Choroid plexus epithelial cell (primary cell): Measurements from ENCODE around the gene PRKG2.

Experiments used
- DNase-seq: peaks from one replicate; pipeline ENCODE4 v3.0.0-alpha.2; 2010; ENCODE audit warnings: low read depth
- H3K4me3 ChIP-seq: 2 replicates; pipeline ENCODE4 v1.5.1; 2011; ENCODE audit warnings: low read depth, mild to moderate bottlenecking, control low read depth, low read length, moderate library complexity
- TF ChIP-seq, protein P1 (sequence below): conservative IDR thresholded peaks from 2 replicates; pipeline ENCODE4 v1.5.1; 2011; ENCODE audit warnings: low read depth, mild to moderate bottlenecking, control low read depth, inconsistent platforms, low read length, moderate library complexity

PRKG2 gene, protein sequence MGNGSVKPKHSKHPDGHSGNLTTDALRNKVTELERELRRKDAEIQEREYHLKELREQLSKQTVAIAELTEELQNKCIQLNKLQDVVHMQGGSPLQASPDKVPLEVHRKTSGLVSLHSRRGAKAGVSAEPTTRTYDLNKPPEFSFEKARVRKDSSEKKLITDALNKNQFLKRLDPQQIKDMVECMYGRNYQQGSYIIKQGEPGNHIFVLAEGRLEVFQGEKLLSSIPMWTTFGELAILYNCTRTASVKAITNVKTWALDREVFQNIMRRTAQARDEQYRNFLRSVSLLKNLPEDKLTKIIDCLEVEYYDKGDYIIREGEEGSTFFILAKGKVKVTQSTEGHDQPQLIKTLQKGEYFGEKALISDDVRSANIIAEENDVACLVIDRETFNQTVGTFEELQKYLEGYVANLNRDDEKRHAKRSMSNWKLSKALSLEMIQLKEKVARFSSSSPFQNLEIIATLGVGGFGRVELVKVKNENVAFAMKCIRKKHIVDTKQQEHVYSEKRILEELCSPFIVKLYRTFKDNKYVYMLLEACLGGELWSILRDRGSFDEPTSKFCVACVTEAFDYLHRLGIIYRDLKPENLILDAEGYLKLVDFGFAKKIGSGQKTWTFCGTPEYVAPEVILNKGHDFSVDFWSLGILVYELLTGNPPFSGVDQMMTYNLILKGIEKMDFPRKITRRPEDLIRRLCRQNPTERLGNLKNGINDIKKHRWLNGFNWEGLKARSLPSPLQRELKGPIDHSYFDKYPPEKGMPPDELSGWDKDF

DNA sequence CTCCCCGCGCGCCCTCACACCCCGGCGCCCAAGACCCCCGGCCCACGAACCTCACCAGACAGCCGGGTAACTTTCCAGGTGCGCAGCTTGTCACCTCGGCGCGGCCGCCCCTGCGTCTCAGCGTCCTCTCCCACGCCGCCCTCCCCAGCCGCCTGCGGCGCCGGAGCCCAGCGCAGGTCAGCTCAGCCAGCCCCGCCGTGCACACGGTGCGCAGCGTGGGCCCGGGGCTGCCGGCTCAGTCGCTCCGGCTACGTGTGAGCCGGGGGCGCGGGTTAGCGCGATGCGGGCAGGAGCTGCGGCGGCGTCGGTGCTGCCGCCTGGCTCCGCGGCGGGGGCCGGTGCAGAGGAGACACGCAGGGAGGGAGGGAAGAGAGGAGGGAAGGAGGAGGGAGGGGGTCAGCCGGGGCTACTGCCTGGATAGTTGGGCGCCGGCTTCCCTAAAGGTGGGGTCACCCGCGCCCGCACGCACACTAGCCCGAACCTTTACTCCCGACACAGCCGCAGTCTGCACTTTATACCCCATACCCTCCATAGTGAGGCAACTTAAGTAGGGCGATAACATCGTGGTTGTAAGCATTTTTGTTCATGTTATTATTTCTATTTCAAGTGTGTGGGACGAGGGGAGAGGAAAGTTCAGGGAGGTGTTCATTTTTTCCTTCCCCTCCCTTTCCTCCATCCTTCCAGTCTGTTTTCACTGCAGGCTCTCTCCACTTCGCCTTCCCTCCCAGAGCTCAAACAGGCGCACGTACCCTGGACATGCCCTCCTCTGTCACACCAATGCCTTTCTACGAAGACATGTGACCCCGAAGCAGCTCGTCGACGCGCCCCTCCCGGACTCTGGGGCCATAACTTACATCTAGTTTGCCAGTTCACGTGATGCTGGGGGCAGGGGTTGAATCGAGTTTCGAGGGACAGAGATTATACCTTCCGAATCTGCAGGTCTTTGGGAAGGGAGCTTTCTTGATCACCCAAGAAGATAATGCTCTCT lies at the start of gene PRKG2:
Gene PRKG2 (minus strand): TSS at position 342 of the 988 bp plus-strand sequence. CDS start 10,175 bp downstream, outside the sequence.
- peak; percentile 73 for DNase-seq
- TF ChIP-seq, protein P1, sequence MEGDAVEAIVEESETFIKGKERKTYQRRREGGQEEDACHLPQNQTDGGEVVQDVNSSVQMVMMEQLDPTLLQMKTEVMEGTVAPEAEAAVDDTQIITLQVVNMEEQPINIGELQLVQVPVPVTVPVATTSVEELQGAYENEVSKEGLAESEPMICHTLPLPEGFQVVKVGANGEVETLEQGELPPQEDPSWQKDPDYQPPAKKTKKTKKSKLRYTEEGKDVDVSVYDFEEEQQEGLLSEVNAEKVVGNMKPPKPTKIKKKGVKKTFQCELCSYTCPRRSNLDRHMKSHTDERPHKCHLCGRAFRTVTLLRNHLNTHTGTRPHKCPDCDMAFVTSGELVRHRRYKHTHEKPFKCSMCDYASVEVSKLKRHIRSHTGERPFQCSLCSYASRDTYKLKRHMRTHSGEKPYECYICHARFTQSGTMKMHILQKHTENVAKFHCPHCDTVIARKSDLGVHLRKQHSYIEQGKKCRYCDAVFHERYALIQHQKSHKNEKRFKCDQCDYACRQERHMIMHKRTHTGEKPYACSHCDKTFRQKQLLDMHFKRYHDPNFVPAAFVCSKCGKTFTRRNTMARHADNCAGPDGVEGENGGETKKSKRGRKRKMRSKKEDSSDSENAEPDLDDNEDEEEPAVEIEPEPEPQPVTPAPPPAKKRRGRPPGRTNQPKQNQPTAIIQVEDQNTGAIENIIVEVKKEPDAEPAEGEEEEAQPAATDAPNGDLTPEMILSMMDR, result no peak
- H3K4me3 ChIP-seq, result peak within 1 kb of the TSS; percentile 76

DNA sequence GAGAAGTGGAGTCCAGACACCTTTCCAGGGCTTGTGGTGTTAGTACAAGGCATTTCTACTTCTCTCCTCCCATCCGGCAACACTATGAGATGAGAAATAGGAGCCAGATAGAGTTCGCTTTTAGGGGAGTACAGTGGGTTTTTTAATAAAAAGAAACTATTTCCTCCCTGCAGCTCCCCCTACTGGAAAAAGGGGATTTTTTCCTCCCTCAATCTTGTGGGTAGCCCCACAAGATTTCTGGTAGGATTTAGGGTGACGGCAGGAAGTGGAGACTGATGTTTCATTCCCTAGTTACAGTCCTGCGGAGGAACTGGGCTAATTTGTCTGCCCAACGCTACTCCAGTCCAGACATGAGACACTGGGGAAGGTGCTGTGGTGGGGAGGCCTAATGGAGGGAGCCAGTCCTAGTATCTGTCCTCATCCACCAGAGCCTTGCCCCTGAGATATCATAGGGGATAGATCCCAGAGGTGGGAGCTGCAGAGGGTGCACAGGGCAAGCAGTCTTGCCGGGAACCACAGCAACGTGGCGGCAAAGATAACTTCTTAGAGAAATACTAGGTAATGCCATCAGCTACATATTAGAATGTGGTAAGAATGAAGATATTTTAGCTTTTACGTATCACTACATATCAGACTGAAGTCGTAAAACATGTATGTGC lies 45.5 kb upstream of the PRKG2 start:
- TF ChIP-seq, protein P1, result peak; percentile 65
- H3K4me3 ChIP-seq, result no peak overlapping the region
- peak; percentile 38 for DNase-seq

DNA sequence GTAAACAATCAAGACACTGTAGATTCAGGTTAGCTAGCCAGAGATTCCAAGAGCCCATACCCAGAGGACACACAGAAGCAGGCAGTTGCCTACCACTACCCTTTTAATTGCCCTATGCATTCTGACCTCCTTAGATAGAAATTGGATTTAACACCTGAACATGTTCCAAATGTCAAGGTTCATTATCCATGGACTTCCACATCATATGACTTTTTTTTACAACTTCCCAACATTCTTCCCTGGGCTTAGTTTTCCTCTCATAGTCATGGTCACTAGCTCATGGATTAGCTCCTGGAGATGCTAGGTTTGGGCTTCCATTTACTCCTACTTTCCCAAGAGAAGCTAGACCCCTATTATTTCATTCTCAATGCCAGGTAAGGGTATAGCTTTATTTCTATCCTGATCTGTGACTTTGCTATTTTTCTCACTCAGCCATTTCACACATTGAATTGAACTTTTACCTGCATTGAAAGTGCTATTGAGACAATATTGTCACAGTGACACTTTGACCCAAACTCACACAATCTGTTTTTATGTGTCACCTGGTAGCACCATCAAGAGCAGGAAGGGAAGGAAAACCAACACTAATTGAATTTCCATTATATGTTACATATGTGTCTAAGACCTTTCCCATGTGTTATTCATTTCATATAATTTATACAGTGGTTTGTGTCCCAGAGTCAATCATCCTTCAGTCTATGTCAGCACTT lies 44.0 kb upstream of the PRKG2 start:
- TF ChIP-seq, protein P1, result no peak
- no peak overlapping the region for H3K4me3 ChIP-seq
- DNase-seq, result no peak

DNA sequence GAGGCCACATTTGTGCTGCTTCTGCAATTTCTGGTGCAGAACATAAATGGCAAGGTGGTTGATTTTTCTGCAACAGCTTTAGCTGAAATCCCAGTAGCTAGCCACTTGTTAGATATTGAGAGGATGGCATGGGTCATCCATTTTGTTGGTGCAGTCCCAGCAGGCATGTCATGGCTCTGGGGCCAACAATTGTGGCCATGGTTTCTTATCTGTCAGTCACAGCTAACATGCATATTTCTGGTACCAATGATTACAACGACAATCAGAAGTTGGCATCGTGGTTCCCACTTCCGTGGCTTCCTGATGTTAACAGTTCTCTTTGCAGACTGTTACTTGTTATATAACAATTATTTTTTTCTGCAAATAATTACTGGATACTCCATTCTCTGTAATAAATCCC lies 42.8 kb upstream of the PRKG2 start:
- DNase-seq, result no peak
- H3K4me3 ChIP-seq, result no peak overlapping the region
- TF ChIP-seq, protein P1, result no peak

DNA sequence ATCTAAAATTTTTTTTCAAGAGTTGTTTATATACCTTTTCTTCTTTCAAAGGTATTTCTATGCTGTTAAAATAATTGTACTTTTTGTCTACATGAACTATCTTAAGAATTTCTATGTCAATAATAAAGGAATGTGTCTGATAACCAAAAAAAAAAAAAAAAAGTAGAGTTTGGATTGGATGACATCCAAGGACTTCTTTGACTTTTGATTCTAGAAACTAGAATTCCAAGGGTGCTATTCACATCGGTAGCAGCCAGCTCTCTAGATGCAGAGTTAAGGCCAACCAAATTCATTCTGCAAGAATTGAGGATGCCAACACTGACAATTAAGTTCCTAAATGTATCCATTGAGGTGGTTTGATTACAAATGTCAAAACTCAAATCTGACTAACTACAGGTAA lies 42.0 kb upstream of the PRKG2 start:
- no peak overlapping the region for H3K4me3 ChIP-seq
- TF ChIP-seq, protein P1, result no peak
- DNase-seq, result peak; percentile 81
